Body of pancreas (tissue), 4 donors: ENCODE results near the gene UROS. TPM values are rescaled to one million over a fixed set of nuclear protein-coding genes. Genes with fewer than 3 reads are reported as not detected.

Source experiments
- ATAC-seq: fragments of 150-250 bp; one replicate; pipeline ENCODE4 v1.9.1; 2016
- DNase-seq, 4 donors: peaks; one replicate each; pipeline ENCODE4 v3.0.0-alpha.2; 2019
- H3K27ac ChIP-seq, 4 donors: fragments of 200-600 bp; sonication (generic); 1 replicate in 3 of 4; 2 replicates in 1 of 4; pipeline versions ENCODE4 v1.5.1 to v1.6.1; 2016 to 2019; ENCODE audit warnings: mild to moderate bottlenecking in 1 of 4, mixed read lengths in 1 of 4, moderate library complexity in 1 of 4
- H3K27me3 ChIP-seq, 2 donors: fragments of 200-600 bp; sonication (generic); one replicate each; pipeline ENCODE4 v1.6.0; 2016; ENCODE audit warnings: mild to moderate bottlenecking in 1 of 2
- H3K36me3 ChIP-seq, 2 donors: fragments of 200-600 bp; sonication (generic); replicated peaks in 1 of 2; 2 replicates each; pipeline ENCODE4 v1.5.1; 2016; ENCODE audit warnings: low read depth in 2 of 2; ENCODE audit not compliant: insufficient read depth in 1 of 2
- H3K4me1 ChIP-seq: fragments of 200-600 bp; sonication (generic); one replicate; pipeline ENCODE4 v1.6.0; 2016
- H3K4me3 ChIP-seq, 2 donors: fragments of 200-600 bp; sonication (generic); 1 replicate in 1 of 2; 2 replicates in 1 of 2; pipeline ENCODE4 v1.5.1; 2016 to 2019
- H3K9me3 ChIP-seq, 3 donors: fragments of 200-600 bp; sonication (generic); 1 replicate in 2 of 3; 2 replicates in 1 of 3; pipeline ENCODE4 v1.5.1; 2016
- CTCF ChIP-seq, 7 experiments: fragments of 450-650 bp in 4 of 7; fragments of 200-600 bp in 3 of 7; sonication (generic) in 3 of 7; IDR thresholded peaks; one replicate each; pipeline ENCODE4 v1.5.1; 2016 to 2019; ENCODE audit warnings: antibody characterized with exemption in 7 of 7
- POLR2A ChIP-seq, 3 donors: fragments of 450-650 bp; IDR thresholded peaks; one replicate each; pipeline ENCODE4 v1.6.1; 2016; ENCODE audit warnings: antibody characterized with exemption in 3 of 3, mild to moderate bottlenecking in 2 of 3
- WGBS, 2 donors: methylation state at CpG; one replicate each; pipeline ENCODE4 v1.1.5; 2017; 5-methylcytosine and 5-hydroxymethylcytosine counted together
- intact Hi-C: fragments of 100-400 bp; cut with DNase I; formaldehyde crosslinking; loops from one replicate; pipeline ENCODE4 v1.15.1; 2023
- total RNA-seq, 2 donors: library from RNA; depleted of rRNA; stranded (reverse); fragments of >200 nt; gene quantifications; one replicate each; pipeline ENCODE4 v1.1.0, GENCODE V29; 2016

The UROS gene
- total RNA-seq, 2 donors from 2014 or later = 15.8 to 31.4 TPM

GRCh38 chr10:125850766-125851731 lies 28.0 kb upstream of the UROS start:
- WGBS, 2 donors = 98 to 100% methylated on average over 2 of the region's 2 CpGs
- TF ChIP-seq CTCF (IDR thresholded peaks at IDR 0.05) = no peak
- no peak for TF ChIP-seq POLR2A (IDR thresholded peaks at IDR 0.05)

GRCh38 chr10:125849448-125849847 lies 26.4 kb upstream of the UROS start:
- TF ChIP-seq POLR2A (IDR thresholded peaks at IDR 0.05) (no peak), CTCF (IDR thresholded peaks at IDR 0.05) (peak in 6 of 7 experiments; percentile 17 to 42 (median 30))
- no peaks in the 10 kb centered on the region for H3K27me3 ChIP-seq
- intact Hi-C loops = no loop called here
- H3K36me3 ChIP-seq = peaks cover 0 to 5% of the 10 kb centered on the region in 2 donors
- H3K9me3 ChIP-seq = no peaks in the 10 kb centered on the region
- ATAC-seq (no peak), DNase-seq (peak in 2 of 4 donors; percentile 29 to 50)
- peak overlapping the region in 2 of 4 donors; percentile 36 to 47 for H3K27ac ChIP-seq
- 50 to 52% methylated on average over 7 of the region's 7 CpGs for WGBS, 2 donors
- H3K4me3 ChIP-seq = no peak overlapping the region
- peaks cover 45% of the 10 kb centered on the region for H3K4me1 ChIP-seq

More at GRCh38 chr10:125850766-125851731, 28.0 kb upstream of the UROS start:
- no peak for ATAC-seq
- intact Hi-C loops = no loop called here
- DNase-seq = no peak
- Histone ChIP-seq H3K4me1 (peaks cover 29% of the 10 kb centered on the region), H3K4me3 (no peak overlapping the region), H3K36me3 (peaks cover 0 to 5% of the 10 kb centered on the region in 2 donors), H3K27me3 (no peaks in the 10 kb centered on the region), H3K27ac (no peak overlapping the region), H3K9me3 (no peaks in the 10 kb centered on the region)

GRCh38 chr10:125848857-125849256 lies 25.8 kb upstream of the UROS start:
- H3K27ac ChIP-seq = peak overlapping the region in 2 of 4 donors; percentile 36 to 47
- WGBS, 2 donors = 40 to 63% methylated on average over 2 of the region's 2 CpGs
- peaks cover 0 to 5% of the 10 kb centered on the region in 2 donors for H3K36me3 ChIP-seq

GRCh38 chr10:125848371-125848770 lies 25.3 kb upstream of the UROS start:
- no peaks in the 10 kb centered on the region for H3K9me3 ChIP-seq
- ATAC-seq (no peak), DNase-seq (no peak)
- no peak overlapping the region for H3K4me3 ChIP-seq
- peaks cover 56% of the 10 kb centered on the region for H3K4me1 ChIP-seq
- TF ChIP-seq CTCF (IDR thresholded peaks at IDR 0.05) = no peak
- TF ChIP-seq POLR2A (IDR thresholded peaks at IDR 0.05) = no peak
- WGBS, 2 donors = 44 to 51% methylated on average over 2 of the region's 2 CpGs
- H3K27ac ChIP-seq = no peak overlapping the region
- H3K27me3 ChIP-seq = no peaks in the 10 kb centered on the region
- intact Hi-C loops = no loop called here
- H3K36me3 ChIP-seq = peaks cover 0 to 5% of the 10 kb centered on the region in 2 donors

More at GRCh38 chr10:125848857-125849256, 25.8 kb upstream of the UROS start:
- Histone ChIP-seq H3K9me3 (no peaks in the 10 kb centered on the region), H3K4me1 (peaks cover 51% of the 10 kb centered on the region), H3K4me3 (no peak overlapping the region), H3K27me3 (no peaks in the 10 kb centered on the region)
- ATAC-seq (no peak), DNase-seq (no peak)
- TF ChIP-seq POLR2A (IDR thresholded peaks at IDR 0.05) (no peak), CTCF (IDR thresholded peaks at IDR 0.05) (no peak)
- intact Hi-C loops = no loop called here
